ENCODE measurements around the gene MRPL47. TPM values are rescaled to one million over a fixed set of nuclear protein-coding genes. Genes with fewer than 3 reads are reported as not detected.

MRPL47 gene
- total and polyA plus RNA-seq, 2 of the 13 experiments (the other 11 are each of a cell fraction or from before 2014, with no cell fraction given): 36.1 to 83.8 TPM

- TF ChIP-seq ZBTB44 (CRISPR knock-in tag; IDR thresholded peaks at IDR 0.05): no peak
- no peak for TF ChIP-seq ATF5 (CRISPR knock-in tag; IDR thresholded peaks at IDR 0.05; ENCODE audit: low read depth)
- no peak for TF ChIP-seq ZNF75D (CRISPR knock-in tag; IDR thresholded peaks at IDR 0.05; ENCODE audit: borderline replicate concordance)
- TF ChIP-seq ZNF616 (CRISPR knock-in tag; IDR thresholded peaks at IDR 0.05; ENCODE audit: low read depth): no peak
- TF ChIP-seq NFATC3 (CRISPR knock-in tag; IDR thresholded peaks at IDR 0.05): no peak
- no peak for TF ChIP-seq NFRKB (IDR thresholded peaks at IDR 0.05)
- 0 out of 2 replicates have a peak, but pooled peaks have one; percentile 32 for TF ChIP-seq ZNF235 (CRISPR knock-in tag; IDR thresholded peaks at IDR 0.05; ENCODE audit: borderline replicate concordance)
- no peak for TF ChIP-seq USF2 (IDR thresholded peaks at IDR 0.05; ENCODE audit: low read depth, low read length)
- TF ChIP-seq USF2 (CRISPR knock-in tag; IDR thresholded peaks at IDR 0.05; ENCODE audit: borderline replicate concordance): no peak
- TF ChIP-seq HDAC6 (IDR thresholded peaks at IDR 0.05; ENCODE audit: low read depth, low read length): no peak
- TF ChIP-seq ZNF746 (CRISPR knock-in tag; IDR thresholded peaks at IDR 0.05): no peak
- TF ChIP-seq ZBTB2 (CRISPR knock-in tag; IDR thresholded peaks at IDR 0.05; ENCODE audit: low read depth): 0 out of 2 replicates have a peak, but pooled peaks have one; percentile 27
- TF ChIP-seq ZNF720 (CRISPR knock-in tag; IDR thresholded peaks at IDR 0.05): no peak
- no peak; the same call in 1 of the 2 replicates for TF ChIP-seq HOXA3 (CRISPR knock-in tag; IDR thresholded peaks at IDR 0.05)
- TF ChIP-seq ZNF772 (CRISPR knock-in tag; IDR thresholded peaks at IDR 0.05): 0 out of 2 replicates have a peak, but pooled peaks have one; percentile 13
- peak; percentile 61; the same call in 1 of the 2 replicates for TF ChIP-seq ZGPAT (CRISPR knock-in tag; IDR thresholded peaks at IDR 0.05)
- TF ChIP-seq SETDB1 (CRISPR knock-in tag; IDR thresholded peaks at IDR 0.05; ENCODE audit: borderline replicate concordance): no peak
- no peak for TF ChIP-seq MNT (IDR thresholded peaks at IDR 0.05)
Measured at GRCh38 chr3:179653096-179653797, 48.8 kb upstream of the MRPL47 start (continued).
